Activated B cell treated with CpG ODN at 0.5 μM for 24 hours (primary cell): ENCODE results near the gene KIF2A. TPM values are rescaled to one million over a fixed set of nuclear protein-coding genes. Genes with fewer than 3 reads are reported as not detected.

Experiments
- ATAC-seq: fragments of 200-7000 bp; cut with Tn5 transposase; one replicate; pipeline ENCODE4 v1.10.0; 2021; ENCODE audit warnings: low read depth, mild to moderate bottlenecking, moderate library complexity
- CTCF ChIA-PET: fragments of 350-600 bp; sonication (Branson Sonifier 250); formaldehyde crosslinking; loops from one replicate; lab custom pipeline; 2021; ENCODE audit warnings: antibody characterized with exemption; lab: Charles Lee
- POLR2A ChIA-PET: fragments of 350-600 bp; sonication (Branson Sonifier 250); formaldehyde crosslinking; loops from one replicate; lab custom pipeline; 2021; ENCODE audit warnings: antibody characterized with exemption; lab: Charles Lee
- DNase-seq: peaks from one replicate; pipeline ENCODE4 v3.0.0; 2022
- H3K27ac Mint-ChIP-seq: one replicate; pipeline ENCODE4 v1.8.0; 2020; ENCODE audit warnings: mixed read lengths
- H3K27me3 Mint-ChIP-seq: one replicate; pipeline ENCODE4 v1.8.0; 2021; ENCODE audit warnings: mixed read lengths
- H3K36me3 Mint-ChIP-seq: one replicate; pipeline ENCODE4 v1.8.0; 2021; ENCODE audit warnings: low read depth, mixed read lengths
- H3K4me1 Mint-ChIP-seq: one replicate; pipeline ENCODE4 v1.8.0; 2021; ENCODE audit warnings: mixed read lengths
- H3K4me3 Mint-ChIP-seq: one replicate; pipeline ENCODE4 v1.8.0; 2020; ENCODE audit warnings: mild to moderate bottlenecking, mixed read lengths
- H3K9me3 Mint-ChIP-seq: one replicate; pipeline ENCODE4 v1.8.0; 2020; ENCODE audit warnings: mixed read lengths
- intact Hi-C: fragments of 100-400 bp; cut with micrococcal nuclease; formaldehyde crosslinking; loops from one replicate; pipeline ENCODE4 v1.15.1; 2024
- total RNA-seq: library from RNA; stranded (reverse); gene quantifications from 2 replicates; pipeline ENCODE4 v1.2.3, GENCODE V29; 2022
- TF ChIP-seq, protein P1 (sequence below): fragments of 200-600 bp; IDR thresholded peaks from one replicate; pipeline ENCODE4 v1.8.0; 2022; ENCODE audit warnings: antibody characterized with exemption, mild to moderate bottlenecking

Gene KIF2A
- total RNA-seq, 1 donor from 2014 or later, result 45.9 TPM

DNA sequence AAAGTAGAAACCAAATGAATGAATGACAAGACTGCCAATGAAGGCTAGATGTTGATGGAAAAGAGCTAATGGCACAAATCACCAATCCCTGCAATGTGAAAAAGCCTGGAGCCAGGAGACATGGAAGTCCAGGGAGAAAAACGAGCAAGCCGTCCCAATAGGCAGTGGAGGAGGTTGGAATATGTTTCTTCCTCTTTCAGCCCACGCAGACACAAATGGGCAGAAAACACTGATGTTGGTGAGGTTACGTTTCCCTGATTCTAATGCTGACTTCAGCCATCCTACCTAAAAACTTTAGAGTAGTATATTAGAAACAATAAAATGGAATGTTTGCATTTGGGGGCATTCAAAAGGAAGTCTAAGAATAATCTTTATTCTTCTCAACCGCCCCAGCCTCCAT, 23.9 kb upstream of the KIF2A start:
- H3K27me3 Mint-ChIP-seq, result peaks cover 8% of the 10 kb centered on the region
- TF ChIP-seq, protein P1, sequence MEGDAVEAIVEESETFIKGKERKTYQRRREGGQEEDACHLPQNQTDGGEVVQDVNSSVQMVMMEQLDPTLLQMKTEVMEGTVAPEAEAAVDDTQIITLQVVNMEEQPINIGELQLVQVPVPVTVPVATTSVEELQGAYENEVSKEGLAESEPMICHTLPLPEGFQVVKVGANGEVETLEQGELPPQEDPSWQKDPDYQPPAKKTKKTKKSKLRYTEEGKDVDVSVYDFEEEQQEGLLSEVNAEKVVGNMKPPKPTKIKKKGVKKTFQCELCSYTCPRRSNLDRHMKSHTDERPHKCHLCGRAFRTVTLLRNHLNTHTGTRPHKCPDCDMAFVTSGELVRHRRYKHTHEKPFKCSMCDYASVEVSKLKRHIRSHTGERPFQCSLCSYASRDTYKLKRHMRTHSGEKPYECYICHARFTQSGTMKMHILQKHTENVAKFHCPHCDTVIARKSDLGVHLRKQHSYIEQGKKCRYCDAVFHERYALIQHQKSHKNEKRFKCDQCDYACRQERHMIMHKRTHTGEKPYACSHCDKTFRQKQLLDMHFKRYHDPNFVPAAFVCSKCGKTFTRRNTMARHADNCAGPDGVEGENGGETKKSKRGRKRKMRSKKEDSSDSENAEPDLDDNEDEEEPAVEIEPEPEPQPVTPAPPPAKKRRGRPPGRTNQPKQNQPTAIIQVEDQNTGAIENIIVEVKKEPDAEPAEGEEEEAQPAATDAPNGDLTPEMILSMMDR, result no peak
- H3K36me3 Mint-ChIP-seq, result no peaks in the 10 kb centered on the region
- CTCF ChIA-PET, result no interaction called here
- no peak overlapping the region for H3K4me3 Mint-ChIP-seq
- H3K27ac Mint-ChIP-seq, result no peak overlapping the region
- ATAC-seq (no peak), DNase-seq (no peak)
- intact Hi-C loops, result no loop called here
- no peaks in the 10 kb centered on the region for H3K4me1 Mint-ChIP-seq
- H3K9me3 Mint-ChIP-seq, result no peaks in the 10 kb centered on the region
- POLR2A ChIA-PET, result no interaction called here

DNA sequence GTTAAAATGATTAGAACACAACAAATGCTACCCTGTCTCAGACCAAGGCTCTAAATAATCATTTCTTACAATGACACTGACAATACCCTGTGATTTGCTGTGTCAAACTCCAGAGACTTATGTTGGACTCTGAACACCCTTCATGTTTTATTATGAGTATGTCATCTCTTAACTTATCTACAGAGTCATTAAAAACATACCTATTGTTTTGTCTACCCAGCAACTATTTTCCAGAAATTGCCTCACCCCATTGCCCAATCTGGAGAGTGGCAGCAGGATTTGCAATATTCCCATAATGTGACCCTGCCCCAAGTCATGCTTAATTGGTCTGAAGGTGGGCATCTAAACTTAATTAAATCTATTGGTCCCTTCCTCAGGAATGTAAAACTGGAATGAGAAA, 23.0 kb upstream of the KIF2A start:
- TF ChIP-seq, protein P1, result no peak
- H3K36me3 Mint-ChIP-seq, result no peaks in the 10 kb centered on the region
- no peaks in the 10 kb centered on the region for H3K4me1 Mint-ChIP-seq
- H3K9me3 Mint-ChIP-seq, result no peaks in the 10 kb centered on the region
- no peak for DNase-seq
- H3K4me3 Mint-ChIP-seq, result no peak overlapping the region
- H3K27ac Mint-ChIP-seq, result no peak overlapping the region
- POLR2A ChIA-PET, result no interaction called here
- peaks cover 8% of the 10 kb centered on the region for H3K27me3 Mint-ChIP-seq
- CTCF ChIA-PET, result no interaction called here
- intact Hi-C loops, result no loop called here
- ATAC-seq, result no peak

DNA sequence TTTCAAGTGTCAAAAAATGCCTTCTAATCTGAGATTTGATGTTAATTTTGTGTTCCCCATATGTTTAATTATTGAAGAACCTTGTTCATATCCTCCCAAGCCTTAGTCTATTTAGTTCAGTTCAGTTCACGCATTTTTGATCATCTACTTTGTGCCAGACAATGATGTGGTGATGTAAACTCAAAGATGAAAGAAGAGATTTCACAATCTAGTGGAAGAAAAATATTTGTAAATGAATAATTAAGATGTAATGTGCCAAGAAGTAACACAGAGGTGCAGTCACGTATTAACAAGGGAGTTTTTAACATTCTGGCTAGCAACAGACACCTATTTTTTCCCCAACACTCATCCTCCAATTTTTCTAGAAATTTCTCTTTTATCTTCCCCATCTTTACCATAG, 22.1 kb upstream of the KIF2A start:
- peaks cover 5% of the 10 kb centered on the region for H3K27me3 Mint-ChIP-seq
- TF ChIP-seq, protein P1, result no peak
- POLR2A ChIA-PET, result no interaction called here
- no peak for DNase-seq
- intact Hi-C loops, result no loop called here
- no peaks in the 10 kb centered on the region for H3K36me3 Mint-ChIP-seq
- no peaks in the 10 kb centered on the region for H3K4me1 Mint-ChIP-seq
- H3K27ac Mint-ChIP-seq, result no peak overlapping the region
- no peak for ATAC-seq
- no peak overlapping the region for H3K4me3 Mint-ChIP-seq
- H3K9me3 Mint-ChIP-seq, result no peaks in the 10 kb centered on the region
- CTCF ChIA-PET, result no interaction called here

DNA sequence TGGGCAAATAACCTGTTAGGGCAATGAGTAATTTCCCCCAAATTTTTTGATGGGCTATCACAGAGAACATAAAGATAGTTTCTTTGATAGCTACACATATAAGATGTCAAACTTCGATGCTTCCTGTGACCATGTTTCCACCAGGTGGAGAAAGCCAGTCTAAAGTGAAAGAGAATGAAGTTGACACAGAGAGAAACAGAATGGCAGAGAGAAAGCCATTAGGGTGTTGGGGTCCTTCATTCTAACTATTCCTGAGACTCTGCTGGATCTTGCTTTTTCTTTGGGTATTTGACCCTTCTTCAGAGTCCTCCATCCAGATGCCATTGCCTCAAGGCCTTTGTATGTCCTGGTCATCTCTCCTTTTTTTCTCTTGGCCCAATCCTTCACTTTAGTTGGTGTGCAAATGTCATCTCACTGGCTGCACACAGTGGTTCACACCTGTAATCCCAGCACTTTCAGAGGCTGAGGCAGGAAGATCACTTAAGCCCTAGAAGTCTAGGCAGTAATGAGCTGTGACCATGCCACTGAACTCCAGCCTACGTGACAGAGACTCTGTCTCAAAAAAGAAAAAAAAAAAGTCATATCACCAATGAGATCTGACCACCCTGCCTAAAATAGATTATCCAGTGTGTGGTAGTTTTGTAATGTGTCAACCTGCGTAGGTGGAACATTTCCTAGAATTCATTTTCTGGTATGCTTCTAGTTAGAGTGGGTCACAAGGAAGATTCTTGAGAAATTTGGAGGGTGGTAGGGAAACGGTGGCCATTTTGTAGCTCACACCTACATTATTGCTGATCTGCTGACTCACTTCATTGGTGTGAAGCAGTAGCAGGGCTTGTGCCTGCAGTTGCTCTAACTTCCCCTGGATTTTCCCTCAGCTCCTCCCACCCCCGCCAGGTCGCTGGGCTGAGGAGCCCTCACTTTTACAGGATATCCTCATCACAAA, 20.8 kb upstream of the KIF2A start:
- no peaks in the 10 kb centered on the region for H3K9me3 Mint-ChIP-seq
- CTCF ChIA-PET, result no interaction called here
- peaks cover under 1% of the 10 kb centered on the region for H3K27me3 Mint-ChIP-seq
- intact Hi-C loops, result no loop called here
- TF ChIP-seq, protein P1, result no peak
- no peaks in the 10 kb centered on the region for H3K36me3 Mint-ChIP-seq
- POLR2A ChIA-PET, result no interaction called here
- ATAC-seq (peak; percentile 10), DNase-seq (no peak)
- H3K4me3 Mint-ChIP-seq, result no peak overlapping the region
- no peaks in the 10 kb centered on the region for H3K4me1 Mint-ChIP-seq
- no peak overlapping the region for H3K27ac Mint-ChIP-seq

DNA sequence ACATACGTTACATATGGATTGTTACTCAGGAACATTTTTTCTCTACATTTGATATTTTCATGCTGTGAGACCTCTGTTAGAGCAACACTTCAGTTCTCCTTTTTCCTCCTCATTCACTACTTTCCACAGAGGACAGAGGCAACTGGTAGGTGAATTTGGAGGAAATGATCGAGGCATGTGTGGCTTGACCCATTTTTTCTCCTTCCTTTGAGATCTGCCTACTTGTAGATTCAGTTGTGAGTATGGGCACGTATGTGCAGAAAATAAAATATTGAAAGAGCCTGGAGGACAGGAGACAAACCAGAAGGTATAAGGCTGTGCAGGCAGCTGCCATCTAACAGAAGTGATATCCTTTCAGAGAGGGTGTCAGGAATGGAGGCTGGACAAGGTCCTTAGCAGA, 19.2 kb upstream of the KIF2A start:
- CTCF ChIA-PET, result no interaction called here
- Mint-ChIP-seq H3K4me3 (no peak overlapping the region), H3K4me1 (no peaks in the 10 kb centered on the region), H3K9me3 (no peaks in the 10 kb centered on the region), H3K36me3 (no peaks in the 10 kb centered on the region), H3K27ac (no peak overlapping the region), H3K27me3 (no peaks in the 10 kb centered on the region)
- intact Hi-C loops, result no loop called here
- POLR2A ChIA-PET, result no interaction called here
- ATAC-seq (no peak), DNase-seq (no peak)
- TF ChIP-seq, protein P1, result no peak
